OCI-LY1 (cell line): ENCODE data around the gene RPS27A.
"Not testable (repeated sequence)": the region's sequence is repeated elsewhere in the genome, so short reads cannot be mapped to it uniquely, and the experiment has no call there.

ENCODE experiments used
- EZH2 ChIP-seq: fragments of 200-600 bp; sonication (generic), shearing (Covaris generic); IDR thresholded peaks from 2 replicates; pipeline ENCODE4 v1.8.0; 2017; ENCODE audit warnings: borderline replicate concordance, mixed run types, mild to moderate bottlenecking, antibody characterized with exemption, low read length, moderate library complexity, mixed read lengths
- TF ChIP-seq, protein P1 (sequence below): fragments of 200-600 bp; sonication (generic), shearing (Covaris generic); IDR thresholded peaks from 2 replicates; pipeline ENCODE4 v1.5.1; 2017; ENCODE audit warnings: mild to moderate bottlenecking, antibody characterized with exemption, low read length, moderate library complexity, mixed read lengths

DNA sequence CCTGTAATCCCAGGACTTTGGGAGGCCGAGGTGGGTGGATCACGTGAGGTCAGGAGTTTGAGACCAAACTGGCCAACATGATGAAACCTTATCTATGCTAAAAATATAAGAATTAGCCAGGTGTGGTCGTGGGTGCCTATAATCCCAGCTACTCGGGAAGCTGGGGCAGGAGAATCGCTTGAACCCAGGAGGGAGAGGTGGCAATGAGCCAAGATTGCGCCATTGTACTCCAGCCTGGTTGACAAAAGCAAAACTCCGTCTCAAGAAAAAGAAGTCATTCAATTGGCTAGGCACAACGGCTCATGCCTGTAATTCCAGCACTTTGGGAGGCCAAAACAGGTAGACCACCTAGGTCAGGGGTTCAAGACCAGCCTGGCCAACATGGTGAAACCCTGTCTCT lies 9.1 kb downstream of the RPS27A start:
- TF ChIP-seq, protein P1, sequence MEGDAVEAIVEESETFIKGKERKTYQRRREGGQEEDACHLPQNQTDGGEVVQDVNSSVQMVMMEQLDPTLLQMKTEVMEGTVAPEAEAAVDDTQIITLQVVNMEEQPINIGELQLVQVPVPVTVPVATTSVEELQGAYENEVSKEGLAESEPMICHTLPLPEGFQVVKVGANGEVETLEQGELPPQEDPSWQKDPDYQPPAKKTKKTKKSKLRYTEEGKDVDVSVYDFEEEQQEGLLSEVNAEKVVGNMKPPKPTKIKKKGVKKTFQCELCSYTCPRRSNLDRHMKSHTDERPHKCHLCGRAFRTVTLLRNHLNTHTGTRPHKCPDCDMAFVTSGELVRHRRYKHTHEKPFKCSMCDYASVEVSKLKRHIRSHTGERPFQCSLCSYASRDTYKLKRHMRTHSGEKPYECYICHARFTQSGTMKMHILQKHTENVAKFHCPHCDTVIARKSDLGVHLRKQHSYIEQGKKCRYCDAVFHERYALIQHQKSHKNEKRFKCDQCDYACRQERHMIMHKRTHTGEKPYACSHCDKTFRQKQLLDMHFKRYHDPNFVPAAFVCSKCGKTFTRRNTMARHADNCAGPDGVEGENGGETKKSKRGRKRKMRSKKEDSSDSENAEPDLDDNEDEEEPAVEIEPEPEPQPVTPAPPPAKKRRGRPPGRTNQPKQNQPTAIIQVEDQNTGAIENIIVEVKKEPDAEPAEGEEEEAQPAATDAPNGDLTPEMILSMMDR = not testable (repeated sequence)
- not testable (repeated sequence) for TF ChIP-seq EZH2
